ENCODE data around the gene EZR.

Gene EZR

DNA sequence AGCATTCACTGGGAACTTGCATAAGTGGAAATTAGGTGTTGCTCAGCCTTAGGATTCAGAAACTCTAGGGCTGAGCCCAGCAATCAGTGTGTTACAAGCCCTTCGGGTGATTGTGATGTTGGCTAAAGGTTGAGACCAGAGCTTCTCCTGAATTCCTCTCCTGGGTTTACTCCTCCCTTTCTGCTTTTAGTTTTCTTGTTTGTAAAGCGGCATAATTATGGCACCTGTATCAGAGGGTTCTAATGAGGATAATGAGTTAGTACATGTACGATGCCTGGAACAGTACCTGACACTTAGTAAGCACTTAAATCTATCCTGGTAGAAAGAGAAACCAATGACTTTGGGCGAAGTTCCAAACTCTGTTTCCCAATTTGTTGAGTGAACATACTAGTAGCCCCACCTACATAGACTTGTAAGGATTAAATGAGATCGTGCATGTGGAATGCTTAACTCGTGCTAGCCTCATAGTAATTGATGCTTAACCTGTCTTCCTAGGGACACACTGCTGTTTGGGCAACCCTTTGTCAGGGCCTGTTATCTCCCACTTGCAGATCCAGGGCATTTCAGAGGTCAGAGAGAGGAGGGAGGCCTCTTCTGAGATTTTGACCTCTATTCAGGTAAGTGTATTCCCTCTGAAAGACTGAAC lies 932 bp upstream of the EZR start:
- DNase-seq (ENCODE audit: low read depth in 1 of 2, low spot score in 1 of 2), result no peak

GRCh38 chr6:158818581-158819212 lies 471 bp downstream of the EZR start:
- DNase-seq (ENCODE audit: low read depth in 1 of 2, low spot score in 1 of 2), result peak; percentile 50 to 52

DNA sequence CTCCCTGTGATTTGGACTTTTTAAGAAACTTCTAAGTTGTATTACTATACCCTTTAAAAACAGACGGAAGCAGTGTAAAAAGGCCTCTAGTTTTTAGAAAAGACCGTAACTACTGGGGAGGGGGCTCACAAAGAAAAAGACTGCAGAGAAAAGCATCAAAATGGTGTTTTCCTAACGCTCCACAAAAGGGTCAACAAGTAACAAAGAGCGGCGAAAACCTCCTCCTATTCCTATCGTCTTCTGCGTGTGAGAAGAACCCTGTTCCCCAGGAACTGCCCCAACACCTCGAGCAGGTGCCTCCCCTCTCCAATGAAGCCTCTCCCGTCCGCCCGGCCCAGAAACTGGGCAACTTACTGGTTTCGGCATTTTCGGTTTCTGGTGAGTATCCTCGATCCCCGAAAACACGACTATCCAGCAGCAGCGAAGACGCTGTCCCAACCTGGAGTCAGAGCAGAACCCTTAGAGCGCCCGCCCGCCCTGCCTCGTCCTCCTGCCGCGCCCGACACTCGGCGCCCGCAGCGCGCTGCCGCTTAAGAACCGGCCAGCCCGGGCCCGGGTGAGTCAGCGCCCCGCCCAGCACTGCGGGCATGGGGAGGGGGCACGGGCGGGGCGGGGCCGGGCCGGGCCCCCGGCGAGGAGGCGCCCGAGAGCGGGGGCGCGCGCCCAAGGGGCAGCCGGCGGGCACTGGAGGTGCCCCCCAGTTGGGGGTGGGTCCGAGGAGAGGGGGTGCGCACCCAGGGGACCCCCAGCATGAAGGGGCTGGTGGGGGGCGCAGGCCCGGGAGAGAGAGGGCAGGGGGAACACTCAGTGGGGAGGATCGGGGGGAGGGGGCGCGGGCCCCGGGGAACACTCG lies 1.2 kb downstream of the EZR start:
- DNase-seq (ENCODE audit: low read depth in 1 of 2, low spot score in 1 of 2), result peak; percentile 50 to 67

GRCh38 chr6:158816803-158817727 lies 2.1 kb downstream of the EZR start:
- DNase-seq (ENCODE audit: low read depth in 1 of 2, low spot score in 1 of 2), result no peak

- no peak for DNase-seq (ENCODE audit: low read depth in 1 of 2, low spot score in 1 of 2)
Observed at GRCh38 chr6:158816329-158816728, 2.8 kb downstream of the EZR start.

GRCh38 chr6:158815907-158816306 lies 3.3 kb downstream of the EZR start:
- no peak for DNase-seq (ENCODE audit: low read depth in 1 of 2, low spot score in 1 of 2)

GRCh38 chr6:158815379-158815724 lies 3.8 kb downstream of the EZR start:
- DNase-seq (ENCODE audit: low read depth in 1 of 2, low spot score in 1 of 2), result no peak

DNA sequence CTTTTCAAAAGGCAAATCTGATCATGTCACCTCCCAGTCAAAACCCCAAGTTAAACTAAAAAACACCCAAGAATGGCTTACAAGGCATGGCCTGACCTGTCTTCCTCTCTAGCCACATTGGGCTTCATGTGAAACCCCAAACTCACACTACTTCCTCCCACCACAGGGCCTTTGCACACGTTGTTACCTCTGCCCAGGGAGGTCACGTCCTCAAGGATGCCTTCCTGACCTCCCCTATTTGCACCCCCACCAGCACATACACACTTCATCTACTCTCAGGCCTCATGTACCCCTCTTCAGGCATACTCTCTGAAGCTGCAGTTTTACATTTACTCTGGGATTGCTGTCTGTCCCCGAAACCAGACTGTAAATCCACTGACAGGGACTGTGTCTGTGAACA lies 6.1 kb downstream of the EZR start:
- no peak for DNase-seq (ENCODE audit: low read depth in 1 of 2, low spot score in 1 of 2)

DNA sequence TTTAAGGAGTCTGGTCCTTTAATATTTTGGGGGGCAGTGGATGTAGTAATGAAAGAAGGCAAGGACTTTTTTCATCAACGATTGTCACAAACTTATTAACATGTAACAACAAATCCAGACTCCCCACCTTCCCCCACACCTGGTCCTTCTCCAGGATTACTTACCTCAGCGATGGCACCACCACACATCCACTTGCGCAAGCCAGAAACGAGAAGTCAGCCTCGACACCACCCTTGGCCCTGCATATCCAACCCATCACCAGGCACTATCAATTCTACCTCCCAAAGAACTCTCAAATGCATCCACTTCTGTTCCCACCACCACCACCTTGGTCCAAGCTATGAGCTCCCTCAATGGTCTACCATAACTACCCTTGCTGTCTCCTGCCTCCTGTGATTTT lies 6.6 kb downstream of the EZR start:
- no peak for DNase-seq (ENCODE audit: low read depth in 1 of 2, low spot score in 1 of 2)

- no peak for DNase-seq (ENCODE audit: low read depth in 1 of 2, low spot score in 1 of 2)
Observed at GRCh38 chr6:158810155-158811095, 8.7 kb downstream of the EZR start.

DNA sequence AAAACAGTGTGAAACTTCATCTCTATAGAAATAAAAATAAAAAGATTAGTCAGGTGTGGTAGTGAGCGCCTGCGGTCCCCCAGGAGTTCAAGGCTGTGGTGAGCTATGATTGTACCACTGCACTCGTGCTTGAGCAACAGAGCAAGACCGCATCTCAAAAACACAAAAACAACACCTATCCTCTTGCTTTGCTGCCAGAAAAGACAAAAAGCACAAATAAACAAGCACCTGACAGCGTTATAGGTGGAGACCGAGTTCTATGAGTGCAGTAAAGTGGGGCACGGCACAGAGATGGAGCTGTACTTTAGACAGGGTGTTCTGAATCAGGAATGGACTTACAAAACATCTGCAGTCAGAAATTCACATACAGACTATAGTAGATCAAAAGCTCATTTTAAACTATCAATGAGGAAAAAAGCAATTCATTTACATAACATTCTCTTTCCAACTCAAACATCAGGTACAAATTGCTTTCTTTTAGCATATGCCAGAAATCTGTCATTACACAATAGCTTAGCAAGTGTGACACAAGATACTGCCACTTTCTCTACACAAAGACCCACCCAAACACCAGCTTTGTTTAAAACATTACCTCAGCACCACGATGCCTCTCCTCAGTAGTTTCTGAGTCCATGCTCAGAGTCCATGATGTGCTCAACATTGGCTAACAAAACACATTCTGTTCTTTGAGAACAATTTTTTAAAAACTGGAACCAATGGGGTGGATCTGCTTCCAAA lies 10.1 kb downstream of the EZR start:
- no peak for DNase-seq (ENCODE audit: low read depth in 1 of 2, low spot score in 1 of 2)

DNA sequence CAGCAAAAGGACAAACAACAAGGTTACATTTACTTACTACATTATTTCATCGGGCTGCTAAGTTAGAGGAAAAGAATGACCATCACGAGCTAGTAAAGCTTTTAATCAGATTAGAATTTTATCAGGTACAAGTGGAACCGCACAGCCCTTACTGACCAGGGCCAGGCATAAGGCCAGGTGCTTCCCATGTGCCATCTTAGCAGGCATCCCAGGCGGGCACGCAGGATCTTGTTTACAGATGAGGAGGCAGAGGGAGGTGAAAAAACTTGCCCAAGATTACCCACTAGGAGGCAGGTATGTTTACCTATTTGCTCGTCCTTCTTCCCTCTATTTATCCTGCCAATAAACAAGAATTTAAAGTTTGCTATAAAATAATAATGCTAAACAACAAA lies 10.7 kb downstream of the EZR start:
- no peak for DNase-seq (ENCODE audit: low read depth in 1 of 2, low spot score in 1 of 2)

- DNase-seq (ENCODE audit: low read depth in 1 of 2, low spot score in 1 of 2), result no peak
Observed at GRCh38 chr6:158807515-158808441, 11.4 kb downstream of the EZR start.

GRCh38 chr6:158805698-158806377 lies 13.3 kb downstream of the EZR start:
- no peak for DNase-seq (ENCODE audit: low read depth in 1 of 2, low spot score in 1 of 2)

GRCh38 chr6:158804207-158804606 lies 15.0 kb downstream of the EZR start:
- DNase-seq (ENCODE audit: low read depth in 1 of 2, low spot score in 1 of 2), result no peak

DNA sequence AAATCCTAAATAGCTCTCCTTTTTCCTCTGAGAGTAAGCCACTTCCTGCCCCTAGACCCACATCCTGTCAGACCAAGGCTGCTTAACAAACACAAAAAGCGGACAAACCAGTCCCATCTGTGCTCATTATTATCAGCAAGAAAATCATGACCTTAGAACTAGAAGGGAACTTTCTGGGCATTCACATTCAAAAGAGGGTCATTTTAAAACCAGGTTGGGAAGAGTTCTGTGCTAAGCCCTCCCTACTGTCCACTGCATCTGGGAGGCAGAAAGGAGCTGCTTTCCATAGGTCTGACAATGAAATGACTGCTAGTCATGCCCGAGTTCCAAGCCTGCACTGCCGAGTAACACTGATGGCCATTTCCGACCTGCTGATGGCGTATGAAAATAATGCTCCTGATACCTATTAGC lies 15.4 kb downstream of the EZR start:
- no peak for DNase-seq (ENCODE audit: low read depth in 1 of 2, low spot score in 1 of 2)

GRCh38 chr6:158801655-158802294 lies 17.4 kb downstream of the EZR start:
- no peak for DNase-seq (ENCODE audit: low read depth in 1 of 2, low spot score in 1 of 2)

Measured in activated CD4-positive, alpha-beta T cell treated with anti-CD3 and anti-CD28 coated beads, Interleukin-2, amount 50 U/mL, for 24 hours (primary cell).